HG03469 (cell line): ENCODE results near the gene PPP2R5E.
"Not testable (repeated sequence)": the region's sequence is repeated elsewhere in the genome, so short reads cannot be mapped to it uniquely, and the experiment has no call there.

ENCODE experiments used
- ATAC-seq: cut with Tn5 transposase; IDR thresholded peaks from one replicate; pipeline ENCODE4 v1.9.1; 2021; ENCODE audit warnings: mild to moderate bottlenecking, moderate library complexity, moderate number of reproducible peaks; ENCODE audit not compliant: unreplicated experiment

The PPP2R5E gene

GRCh38 chr14:63387711-63388110 lies 155.5 kb downstream of the PPP2R5E start:
- ATAC-seq = no peak

- peak; percentile 95 for ATAC-seq
Measured at GRCh38 chr14:63383776-63384367, 159.3 kb downstream of the PPP2R5E start.

- no peak for ATAC-seq
Measured at GRCh38 chr14:63378444-63378843, 164.7 kb downstream of the PPP2R5E start.

- ATAC-seq = no peak
Measured at GRCh38 chr14:63375769-63376168, 167.4 kb downstream of the PPP2R5E start.

GRCh38 chr14:63371613-63372012 lies 171.6 kb downstream of the PPP2R5E start:
- not testable (repeated sequence) for ATAC-seq

- no peak for ATAC-seq
Measured at GRCh38 chr14:63371033-63371432, 172.1 kb downstream of the PPP2R5E start.

GRCh38 chr14:63367742-63368364 lies 175.3 kb downstream of the PPP2R5E start:
- no peak for ATAC-seq

GRCh38 chr14:63362389-63362819 lies 180.8 kb downstream of the PPP2R5E start:
- no peak for ATAC-seq

GRCh38 chr14:63361790-63362189 lies 181.4 kb downstream of the PPP2R5E start:
- ATAC-seq = no peak

- no peak for ATAC-seq
Measured at GRCh38 chr14:63357841-63358240, 185.3 kb downstream of the PPP2R5E start.

GRCh38 chr14:63345826-63346225 lies 197.4 kb downstream of the PPP2R5E start:
- no peak for ATAC-seq

- ATAC-seq = no peak
Measured at GRCh38 chr14:63344336-63344735, 198.8 kb downstream of the PPP2R5E start.

GRCh38 chr14:63343878-63344277 lies 199.3 kb downstream of the PPP2R5E start:
- no peak for ATAC-seq

- no peak for ATAC-seq
Measured at GRCh38 chr14:63342371-63342770, 200.8 kb downstream of the PPP2R5E start.

GRCh38 chr14:63328787-63329737 lies 214.1 kb downstream of the PPP2R5E start:
- no peak for ATAC-seq

GRCh38 chr14:63326840-63327239 lies 216.3 kb downstream of the PPP2R5E start:
- ATAC-seq = no peak

GRCh38 chr14:63322897-63323573 lies 220.1 kb downstream of the PPP2R5E start:
- no peak for ATAC-seq

- ATAC-seq = no peak
Measured at GRCh38 chr14:63322472-63322871, 220.7 kb downstream of the PPP2R5E start.
